HG03439 (cell line): ENCODE results near the gene OSER1.

Experiments used
- ATAC-seq: cut with Tn5 transposase; IDR thresholded peaks from one replicate; pipeline ENCODE4 v1.9.1; 2021; ENCODE audit warnings: mild to moderate bottlenecking, moderate library complexity; ENCODE audit not compliant: unreplicated experiment

OSER1 gene

DNA sequence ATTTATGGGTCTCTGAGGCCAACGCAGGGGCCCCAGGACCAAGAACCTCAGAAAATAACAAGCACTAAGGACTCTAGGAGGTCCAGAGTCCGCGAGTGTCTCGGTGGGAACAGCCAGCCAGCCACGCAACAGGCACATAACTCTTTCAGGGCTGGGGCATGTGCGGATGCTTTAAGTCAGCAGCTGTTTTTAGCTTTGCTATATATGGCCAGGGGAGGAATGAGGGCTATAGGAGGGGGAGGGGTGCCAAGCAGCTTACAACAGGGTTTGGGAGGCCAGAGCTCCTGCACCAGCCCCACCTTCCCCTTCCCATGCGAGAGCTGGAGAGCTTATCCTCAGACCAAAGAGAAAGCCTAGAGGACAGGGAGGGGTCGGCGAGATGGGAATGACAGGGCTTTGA is 29.8 kb downstream of the OSER1 start:
- no peak for ATAC-seq

DNA sequence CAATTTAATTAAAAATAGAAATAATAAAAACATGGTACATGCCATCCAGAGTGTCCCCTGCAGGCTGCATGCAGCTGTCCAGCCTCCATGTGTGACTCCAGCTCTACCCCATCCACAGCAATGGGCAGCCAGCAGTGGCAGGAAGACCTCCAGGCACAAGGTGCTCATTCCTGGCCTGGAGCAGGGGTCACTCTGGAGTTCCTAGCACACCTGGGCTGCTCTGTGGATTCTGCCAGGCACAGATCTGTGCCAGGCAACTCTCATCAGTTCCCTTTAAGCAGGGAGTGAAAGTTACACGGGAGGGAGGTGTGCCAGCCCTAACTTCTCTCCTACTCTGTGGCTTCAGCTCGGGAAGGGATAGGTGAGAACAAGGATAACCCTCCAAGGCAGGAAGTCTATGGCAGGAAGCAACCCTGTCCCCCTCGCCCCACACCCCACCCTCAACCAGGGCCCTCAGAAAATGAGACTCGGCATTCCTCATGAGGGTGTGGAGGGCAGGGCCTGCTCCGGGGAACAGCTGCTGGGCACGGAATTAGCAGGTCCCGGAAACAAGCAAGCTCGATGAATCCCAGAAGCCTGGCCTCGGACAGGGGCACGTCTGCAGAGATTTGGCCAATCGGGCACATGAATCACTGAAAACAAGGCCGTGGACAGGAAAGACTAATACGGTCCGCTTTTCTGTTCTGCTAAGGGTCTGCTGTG is 33.6 kb downstream of the OSER1 start:
- no peak for ATAC-seq

DNA sequence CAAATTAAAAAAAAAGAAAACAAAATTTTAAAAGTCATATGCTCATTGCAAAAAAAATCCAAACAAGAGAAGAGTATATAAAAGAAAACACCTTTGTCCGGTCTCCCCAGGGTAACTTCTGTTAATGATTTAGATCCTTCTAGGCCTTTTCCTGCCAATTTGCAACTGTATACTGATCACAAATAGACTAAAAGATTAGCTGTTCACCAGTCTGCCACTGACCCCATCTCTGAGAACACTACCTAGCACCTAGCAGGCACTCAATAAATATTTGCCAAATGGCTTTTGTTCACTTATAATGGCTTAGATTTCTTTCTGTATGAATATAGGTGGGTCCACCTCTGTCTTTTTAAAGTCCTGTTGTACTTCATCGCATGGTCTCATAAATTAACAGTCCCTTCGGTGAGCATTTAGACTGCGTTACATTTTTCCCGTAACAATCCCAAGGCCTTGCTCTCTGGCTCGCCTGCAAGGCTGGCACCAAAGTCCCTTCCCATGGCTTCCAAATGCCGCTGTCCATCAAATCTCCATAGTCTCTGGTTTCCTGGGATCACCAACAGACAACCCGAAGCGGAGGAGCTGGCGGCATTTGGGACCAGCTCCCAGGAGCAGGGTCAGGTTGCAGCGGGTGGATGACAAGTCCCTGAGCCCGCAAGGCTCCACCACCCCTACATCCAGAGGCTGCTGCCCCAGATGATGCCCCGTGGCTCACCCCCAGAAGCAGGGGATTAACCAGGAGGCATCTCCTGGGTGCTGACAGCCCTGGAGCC is 35.4 kb downstream of the OSER1 start:
- ATAC-seq: no peak

DNA sequence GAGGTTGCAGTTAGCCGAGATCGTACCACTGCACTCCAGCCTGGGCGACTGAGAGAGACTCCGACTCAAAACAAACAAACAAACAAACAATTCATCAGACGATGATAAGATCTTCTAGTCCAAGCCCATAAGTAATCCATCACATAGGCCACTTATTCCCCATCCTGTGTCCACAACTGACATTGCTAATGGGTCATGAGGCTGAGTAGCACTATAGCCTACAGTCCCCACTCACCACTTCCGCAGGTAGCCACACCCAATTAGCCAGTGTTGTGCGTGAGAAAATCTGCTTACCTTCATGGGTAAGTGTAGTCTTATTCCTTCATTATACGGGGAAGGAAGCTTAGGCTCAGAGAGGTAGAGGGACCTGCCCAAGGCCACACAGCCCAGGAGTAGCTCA is 36.7 kb downstream of the OSER1 start:
- ATAC-seq: no peak

DNA sequence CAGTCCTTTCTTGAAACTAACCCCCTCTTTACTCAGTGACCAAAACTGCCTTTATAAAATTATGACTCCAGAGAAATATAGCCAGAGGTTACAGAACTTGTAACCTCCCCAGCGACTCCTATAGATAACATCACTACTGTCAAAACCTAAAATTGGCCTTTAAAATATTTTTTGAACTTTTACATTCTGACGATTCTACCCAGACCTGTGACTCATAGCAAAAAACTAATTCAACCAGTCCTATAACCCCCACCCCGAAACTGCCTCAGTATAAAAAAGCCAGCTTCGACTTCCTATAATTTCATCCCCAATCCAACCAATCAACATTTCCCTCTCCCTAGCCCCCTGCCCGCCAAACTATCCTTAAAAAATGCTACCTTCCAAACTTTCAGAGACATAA is 37.5 kb downstream of the OSER1 start:
- ATAC-seq: no peak

DNA sequence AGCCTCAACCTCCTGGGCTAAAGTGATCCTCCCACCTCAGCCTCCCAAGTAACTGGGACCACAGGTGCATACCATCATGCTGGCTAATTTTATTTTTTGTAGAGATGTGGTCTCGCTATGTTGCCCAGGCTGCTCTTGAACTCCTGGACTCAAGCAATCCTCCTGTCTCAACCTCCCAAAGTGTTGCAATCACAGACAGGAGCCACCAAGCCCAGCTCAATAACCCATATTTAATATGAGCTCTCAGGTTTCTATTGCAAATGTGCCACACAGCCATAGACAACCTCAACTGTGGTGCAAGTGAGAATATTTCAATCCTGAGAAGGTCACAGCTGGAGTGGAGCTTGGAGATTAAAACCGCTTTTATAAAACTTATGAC is 38.0 kb downstream of the OSER1 start:
- ATAC-seq: no peak

DNA sequence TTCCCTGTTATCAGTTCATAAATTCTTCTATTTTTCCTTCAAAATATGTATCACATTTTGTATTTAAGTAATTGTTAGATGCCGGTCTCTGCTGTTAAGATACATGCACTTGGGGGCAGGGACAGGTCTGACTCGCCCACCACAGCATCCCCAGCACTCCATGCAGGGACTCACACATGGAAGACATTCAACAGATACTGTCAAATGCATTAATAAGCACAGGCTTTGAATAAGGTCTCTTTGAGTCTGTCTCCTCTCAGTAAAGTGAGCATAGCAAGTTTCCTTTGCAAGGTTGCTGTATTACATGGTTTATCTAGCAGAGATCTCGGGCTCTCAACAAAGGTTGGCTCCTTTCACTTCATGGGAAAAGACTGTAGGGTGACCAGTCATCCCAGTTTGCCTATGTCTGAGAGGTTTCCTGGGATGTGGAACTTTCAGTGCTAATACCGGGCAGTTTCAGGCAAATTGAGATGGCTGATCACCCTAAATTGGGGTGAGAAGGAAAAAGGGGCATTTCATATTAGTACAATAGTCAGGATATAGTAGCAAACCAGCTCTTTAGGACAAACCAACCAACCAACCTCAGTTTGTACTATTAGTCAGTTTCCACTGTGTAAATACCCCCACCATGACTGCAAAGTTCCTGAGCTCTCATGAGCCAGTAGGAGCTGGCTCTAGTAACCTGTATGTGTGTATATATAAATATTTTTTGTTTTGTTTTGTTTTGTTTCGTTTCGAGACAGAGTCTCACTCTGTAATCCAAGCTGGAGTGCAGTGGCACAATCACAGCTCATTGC is 38.6 kb downstream of the OSER1 start:
- ATAC-seq: no peak

DNA sequence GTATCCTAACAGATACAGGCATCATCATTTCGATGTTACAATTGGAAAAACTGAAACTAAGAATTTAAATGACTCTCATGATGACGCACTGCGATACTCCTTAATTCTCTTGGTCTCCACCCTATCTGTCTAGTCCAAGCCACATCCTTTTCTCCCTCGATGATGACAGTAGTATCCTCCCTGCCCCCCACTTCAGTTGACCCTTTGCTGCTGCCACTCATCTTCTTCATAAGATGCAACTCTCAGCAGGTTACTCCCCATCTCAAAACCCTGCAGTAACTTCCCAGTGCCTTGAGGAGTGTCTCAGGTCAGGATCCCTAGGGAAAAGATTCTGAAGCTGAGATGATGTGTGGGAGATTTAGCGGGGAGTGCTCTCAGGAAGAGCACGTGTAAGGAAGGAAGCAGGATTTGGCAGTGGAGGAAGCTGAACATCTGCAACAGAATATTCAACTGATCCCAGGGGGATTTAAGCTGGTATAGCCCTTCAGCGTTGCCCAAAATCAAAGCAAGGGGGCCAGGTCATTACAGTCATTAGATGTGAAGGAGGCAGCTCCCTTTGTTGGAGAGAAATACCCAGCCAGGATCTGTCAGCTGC is 39.7 kb downstream of the OSER1 start:
- no peak for ATAC-seq

DNA sequence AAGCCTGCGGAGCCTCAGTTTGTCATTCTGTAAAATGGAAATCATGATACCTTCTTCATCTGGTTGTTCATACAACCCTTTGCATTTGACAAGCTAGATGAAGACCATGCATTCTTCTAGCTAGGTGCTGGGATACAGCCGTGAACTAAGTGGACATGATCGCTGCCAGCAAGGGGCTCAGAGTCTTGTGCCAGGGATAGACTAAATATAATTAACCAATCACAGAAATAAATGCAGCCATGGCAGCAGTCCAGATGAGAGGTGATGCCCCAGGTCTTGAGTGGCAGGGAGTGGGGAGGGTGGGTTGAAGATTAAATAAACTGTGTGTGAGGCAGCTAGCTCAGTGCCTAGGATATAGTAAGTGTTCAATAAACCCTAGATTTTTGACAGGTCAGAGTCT is 42.8 kb downstream of the OSER1 start:
- no peak for ATAC-seq

DNA sequence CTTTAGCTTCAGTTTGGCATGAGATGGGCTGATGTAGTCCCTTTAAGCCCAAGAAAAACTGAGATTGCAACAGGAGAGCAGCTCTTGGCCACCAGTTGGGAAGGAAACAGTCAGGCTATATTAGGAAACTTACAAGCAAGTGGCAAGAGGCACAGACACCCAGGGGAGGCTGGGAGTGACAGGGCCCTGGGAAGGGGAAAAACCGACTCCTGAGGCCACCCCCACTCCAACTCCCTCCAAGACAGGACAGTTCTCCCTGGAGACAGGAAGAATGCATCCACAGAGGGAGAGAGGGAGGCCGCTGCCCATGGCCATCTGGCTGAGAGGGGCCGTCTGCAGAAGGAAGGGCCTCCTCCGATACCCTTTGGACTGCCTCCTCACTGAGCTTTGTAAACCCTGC is 44.1 kb downstream of the OSER1 start:
- ATAC-seq: no peak

DNA sequence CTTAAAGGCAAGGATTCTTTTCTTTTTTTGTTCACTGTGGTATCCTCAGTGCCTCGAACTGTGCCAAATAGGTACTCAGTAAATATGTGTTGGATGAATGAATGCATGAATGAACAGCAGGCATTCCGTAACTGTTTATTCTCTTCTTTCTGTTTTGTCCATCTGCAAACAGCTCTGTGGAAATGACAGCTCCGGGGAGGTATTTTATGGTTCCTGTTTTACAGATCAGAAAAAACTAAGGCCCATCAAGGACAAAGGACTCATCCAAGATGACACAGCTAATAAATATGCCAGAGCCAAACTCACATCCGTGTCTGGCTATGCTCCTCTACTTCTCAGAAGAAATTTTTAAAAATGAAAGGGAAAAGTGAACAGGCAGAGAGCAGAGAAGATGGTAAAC is 44.6 kb downstream of the OSER1 start:
- no peak for ATAC-seq

DNA sequence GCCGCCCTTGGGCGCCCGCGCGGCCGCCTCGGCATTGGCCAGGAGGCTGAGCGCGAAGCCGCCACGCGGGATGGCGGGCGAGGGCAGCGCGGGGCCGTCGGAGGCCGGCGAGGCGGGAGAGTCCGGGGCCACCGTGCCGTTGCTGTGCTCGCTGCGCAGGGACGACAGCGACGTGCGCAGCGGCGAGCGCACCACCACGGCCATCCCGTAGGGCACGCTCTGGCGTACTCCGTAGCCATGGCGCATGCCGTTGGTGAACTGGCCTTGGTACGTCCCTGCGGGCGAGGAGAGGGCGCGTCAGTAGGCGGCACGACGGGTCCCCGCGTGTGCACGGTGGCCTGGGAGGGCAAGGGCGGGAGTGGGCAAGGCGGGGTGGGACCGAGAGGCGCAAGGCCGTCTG is 50.4 kb downstream of the OSER1 start:
- ATAC-seq: no peak

DNA sequence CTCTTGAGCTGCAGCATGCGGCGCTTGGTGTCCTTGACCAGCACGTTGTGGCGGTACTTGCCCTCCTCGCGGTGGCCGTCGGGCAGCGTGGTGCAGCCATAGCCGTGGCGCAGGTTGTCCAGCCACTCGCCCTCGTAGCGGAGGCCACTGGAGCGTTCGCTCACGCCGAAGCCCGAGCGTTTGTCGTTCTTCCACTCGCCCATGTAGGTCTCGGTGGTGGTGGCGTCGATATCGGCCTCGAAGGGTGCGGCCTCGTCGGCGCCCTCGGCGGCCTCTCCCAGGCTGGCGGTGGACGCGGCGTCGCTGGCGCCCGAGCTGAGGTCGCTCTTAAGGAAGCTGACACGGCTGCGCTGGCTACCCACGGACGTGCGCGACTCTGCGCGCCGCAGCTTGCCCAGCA is 50.9 kb downstream of the OSER1 start:
- no peak for ATAC-seq

DNA sequence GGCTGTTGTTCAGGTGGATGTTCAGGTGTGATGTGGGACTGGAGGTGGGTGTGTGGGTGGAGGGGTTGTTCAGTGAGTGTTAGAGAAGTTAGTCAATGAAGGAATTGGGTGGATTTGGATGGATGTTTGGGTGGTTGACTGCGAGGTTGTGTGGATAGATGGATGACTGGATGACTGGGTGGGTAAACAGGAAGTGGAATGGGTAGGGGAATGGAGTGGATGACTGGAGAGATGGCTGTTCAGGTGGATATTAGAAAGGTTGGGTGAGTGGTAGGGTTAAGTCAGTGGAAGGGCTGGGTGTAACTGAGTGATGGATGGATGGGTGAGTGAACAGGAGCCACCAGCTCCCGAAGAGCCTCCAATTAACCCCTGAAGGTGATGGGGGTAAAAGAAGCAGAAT is 51.4 kb downstream of the OSER1 start:
- ATAC-seq: no peak

DNA sequence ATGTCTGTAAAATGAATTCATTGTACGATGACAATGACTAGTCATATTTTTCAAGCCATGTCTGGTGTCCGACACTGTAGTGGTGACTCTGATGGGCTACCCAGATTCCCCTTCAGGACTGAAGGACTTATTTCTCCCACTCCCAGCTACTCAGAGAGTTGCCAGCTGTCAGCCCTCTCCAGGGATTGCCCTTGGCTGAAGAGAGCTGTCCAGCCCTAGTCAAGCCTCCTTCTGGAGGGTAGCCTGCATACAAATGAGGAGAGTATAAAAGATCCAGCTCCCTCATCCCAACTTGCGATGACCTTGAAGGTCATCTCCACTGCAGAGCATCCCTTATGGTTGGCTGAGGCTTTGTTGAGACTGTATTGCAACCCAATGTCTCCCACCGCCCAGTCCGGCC is 53.5 kb downstream of the OSER1 start:
- no peak for ATAC-seq

DNA sequence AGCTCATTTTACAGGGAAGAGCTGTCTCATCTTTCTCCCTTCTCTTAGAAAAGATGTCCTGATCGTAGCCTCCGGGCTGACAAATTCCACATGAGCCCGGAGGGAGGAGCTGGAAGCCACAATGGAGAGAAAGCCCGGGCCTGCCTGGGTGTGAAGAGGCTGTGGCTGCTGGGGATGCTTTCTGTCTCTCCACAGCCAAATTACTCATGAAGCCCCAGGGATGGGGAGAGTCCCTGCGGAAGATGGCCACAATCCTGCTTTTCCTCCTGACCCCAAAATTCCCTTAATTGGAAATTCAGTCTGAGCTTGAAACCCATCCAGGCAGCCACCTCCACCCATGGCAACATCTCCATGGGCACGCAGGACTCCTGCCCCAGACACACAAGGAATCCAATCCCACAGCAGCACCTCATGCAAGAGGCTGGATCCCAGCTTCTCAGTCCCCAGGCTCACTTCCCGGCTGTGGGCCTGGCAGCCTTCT is 56.0 kb downstream of the OSER1 start:
- no peak for ATAC-seq

DNA sequence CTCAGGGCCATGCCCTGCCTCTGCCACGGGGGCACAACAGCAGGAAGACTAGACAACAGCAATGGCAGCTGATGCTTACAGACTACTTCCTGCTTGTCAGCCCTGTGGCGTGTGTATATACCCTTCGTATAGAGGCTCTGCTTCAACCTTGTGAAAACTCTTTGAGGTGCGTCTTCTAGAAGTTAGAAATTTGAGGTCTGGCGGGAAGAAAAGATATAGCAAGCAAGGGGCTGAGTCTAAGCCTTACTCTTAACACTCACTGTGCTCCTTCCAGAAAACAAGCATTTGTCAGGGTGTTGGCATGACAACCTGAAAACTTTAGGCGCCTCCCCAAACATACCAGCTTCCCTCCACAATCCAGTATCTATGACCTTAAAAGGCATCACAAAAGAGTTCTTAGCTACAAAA is 56.9 kb downstream of the OSER1 start:
- ATAC-seq: no peak

DNA sequence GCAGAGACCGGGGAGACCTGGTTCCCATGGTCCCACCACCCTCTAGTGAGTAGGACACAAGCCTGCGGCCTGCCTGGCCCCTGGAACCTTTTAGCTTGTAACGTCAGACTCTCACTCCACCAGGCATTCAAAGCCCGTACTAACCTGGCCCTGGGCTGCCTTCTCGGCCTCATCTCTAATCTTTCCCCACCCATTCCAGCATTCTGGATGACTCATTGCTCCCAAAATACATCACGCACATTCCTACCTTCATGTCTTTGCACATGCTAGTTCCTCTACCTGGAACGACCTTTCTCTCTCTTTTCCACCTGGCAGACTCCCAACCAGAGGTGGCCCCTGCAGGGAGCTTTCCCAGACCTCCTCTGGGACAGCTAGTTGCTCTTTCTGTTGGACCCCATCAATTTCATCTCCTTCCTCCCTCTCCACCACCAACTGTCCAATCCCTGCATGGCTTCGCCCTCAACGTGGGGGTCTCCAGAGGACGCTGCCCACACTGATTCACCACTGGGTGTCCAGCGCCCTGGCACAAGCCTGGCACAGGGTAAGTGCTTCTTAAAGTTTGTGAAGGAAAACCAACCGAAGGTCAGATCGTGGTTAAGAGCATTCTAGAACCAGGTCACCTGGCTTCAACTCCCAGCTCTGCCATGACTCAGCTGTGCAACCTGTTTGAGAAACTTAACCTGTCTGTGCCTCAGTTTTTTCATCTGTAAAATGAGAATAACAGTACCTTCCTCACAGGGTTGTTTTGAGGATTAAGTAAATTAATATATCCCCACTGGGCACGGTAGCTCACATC is 58.8 kb downstream of the OSER1 start:
- ATAC-seq: no peak

DNA sequence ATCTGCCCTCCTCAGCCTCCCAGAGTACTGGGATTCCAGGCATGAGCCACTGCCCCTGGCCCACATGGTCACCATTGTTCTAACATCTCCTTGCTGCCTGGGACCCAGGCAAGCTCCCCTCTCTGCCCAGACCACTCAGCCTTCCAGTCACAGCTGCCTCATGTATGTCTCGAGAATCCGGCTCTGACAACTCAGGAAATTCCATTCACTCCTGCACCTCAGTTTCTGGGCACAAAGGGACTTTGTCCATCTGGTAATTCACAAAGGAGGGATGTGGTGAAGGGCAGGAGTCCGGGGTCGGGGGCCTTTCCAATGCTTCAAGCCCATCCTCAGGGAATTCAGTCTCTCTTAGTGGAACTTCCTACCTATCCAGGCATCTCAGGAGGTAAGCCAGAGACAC is 64.3 kb downstream of the OSER1 start:
- ATAC-seq: no peak
